HT-29 (cell line): Measurements from ENCODE around the gene AGBL3. TPM values are rescaled to one million over a fixed set of nuclear protein-coding genes. Genes with fewer than 3 reads are reported as not detected.
"Not testable (repeated sequence)": the region's sequence is repeated elsewhere in the genome, so short reads cannot be mapped to it uniquely, and the experiment has no call there.

Experiments used
- DNase-seq: peaks from one replicate; pipeline ENCODE4 v3.0.0-alpha.2; 2015; ENCODE audit warnings: low spot score
- total RNA-seq: library from RNA; depleted of rRNA; stranded (reverse); fragments of >200 nt; shearing (Covaris generic); gene quantifications from 2 replicates; pipeline ENCODE4 v1.2.3, GENCODE V29; 2014

AGBL3 gene
- total RNA-seq, 1 experiment from 2014 or later, result 0.18 TPM

GRCh38 chr7:134963036-134963435 is 23.3 kb upstream of the AGBL3 start:
- no peak for DNase-seq

DNA sequence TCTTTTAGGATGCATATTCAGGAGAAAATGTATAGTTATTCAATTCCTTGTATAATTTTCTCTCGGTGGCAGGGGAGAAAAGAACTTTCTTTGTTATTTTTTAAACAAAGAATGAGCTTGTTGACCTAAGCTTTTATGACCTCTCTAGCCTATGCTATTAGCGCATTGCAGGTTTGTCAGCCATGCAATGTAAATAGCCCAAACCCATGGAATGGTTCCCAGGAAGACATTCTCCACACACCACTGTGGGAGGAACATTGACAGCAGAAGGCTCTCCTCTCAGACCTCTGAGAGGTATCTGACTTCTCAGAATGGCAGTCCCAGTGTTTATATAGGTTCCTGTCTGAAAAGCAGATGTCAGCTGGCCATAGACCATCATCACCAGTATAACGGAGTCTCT is 19.6 kb upstream of the AGBL3 start:
- DNase-seq, result no peak

- DNase-seq, result no peak
These were observed 18.2 kb upstream of the AGBL3 start for GRCh38 chr7:134968110-134968509.

- not testable (repeated sequence) for DNase-seq
These were observed 4.7 kb upstream of the AGBL3 start for GRCh38 chr7:134981645-134982044.

DNA sequence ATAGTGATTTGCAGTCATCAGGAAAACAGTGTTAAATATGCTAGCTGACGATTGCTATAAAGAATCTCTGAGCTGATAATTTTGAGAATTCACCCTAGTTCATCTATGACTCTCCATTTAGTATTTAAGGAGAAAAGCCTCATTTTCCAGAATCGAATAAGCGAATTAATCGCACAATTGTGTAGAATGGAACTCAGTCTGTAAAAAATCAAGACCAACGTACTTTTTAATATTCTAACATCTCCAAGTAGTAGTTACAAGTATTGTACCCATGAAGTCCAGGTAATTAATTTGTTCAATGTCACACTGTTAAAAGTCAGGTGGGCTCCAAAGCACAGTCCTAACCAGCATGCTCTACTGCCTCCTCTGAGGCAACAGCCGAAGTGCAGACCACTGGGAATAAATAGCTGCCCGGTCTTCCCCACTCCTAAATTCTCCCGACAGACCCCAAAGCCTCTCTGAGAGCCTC is 380 bp upstream of the AGBL3 start:
- no peak for DNase-seq

GRCh38 chr7:134988161-134988560 is 1.9 kb downstream of the AGBL3 start:
- no peak for DNase-seq

- DNase-seq, result peak; percentile 51
These were observed 5.4 kb downstream of the AGBL3 start for GRCh38 chr7:134991469-134992339.

- no peak for DNase-seq
These were observed 6.4 kb downstream of the AGBL3 start for GRCh38 chr7:134992626-134993179.

DNA sequence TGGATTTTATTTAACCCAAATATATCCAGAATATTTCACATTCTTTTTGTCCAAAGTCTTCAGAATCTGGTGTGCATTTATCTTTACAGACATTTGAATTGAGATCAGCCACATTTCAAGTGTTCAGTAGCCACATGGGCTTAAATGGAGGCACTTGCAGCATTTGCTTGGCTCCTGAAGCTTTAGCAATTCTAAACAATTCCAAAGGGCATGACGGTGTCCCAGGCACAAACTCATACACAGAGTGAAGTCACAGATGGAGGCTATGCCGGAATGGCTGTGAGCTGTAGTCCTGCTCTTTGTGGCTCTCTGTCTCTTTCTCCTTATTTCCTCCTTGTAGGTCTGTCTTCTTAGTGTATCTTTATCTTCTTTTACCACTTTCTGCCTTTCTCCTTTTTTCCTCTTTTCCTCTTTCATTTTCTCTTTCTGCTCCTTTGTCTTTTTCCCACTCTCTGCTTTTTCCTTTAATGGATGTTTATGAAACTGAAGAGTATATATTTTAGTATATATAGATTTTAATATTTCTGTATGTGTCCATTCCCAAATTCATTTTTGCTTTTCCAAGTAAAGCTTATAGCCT is 7.7 kb downstream of the AGBL3 start:
- DNase-seq, result no peak

- no peak for DNase-seq
These were observed 9.2 kb downstream of the AGBL3 start for GRCh38 chr7:134995239-134996096.

DNA sequence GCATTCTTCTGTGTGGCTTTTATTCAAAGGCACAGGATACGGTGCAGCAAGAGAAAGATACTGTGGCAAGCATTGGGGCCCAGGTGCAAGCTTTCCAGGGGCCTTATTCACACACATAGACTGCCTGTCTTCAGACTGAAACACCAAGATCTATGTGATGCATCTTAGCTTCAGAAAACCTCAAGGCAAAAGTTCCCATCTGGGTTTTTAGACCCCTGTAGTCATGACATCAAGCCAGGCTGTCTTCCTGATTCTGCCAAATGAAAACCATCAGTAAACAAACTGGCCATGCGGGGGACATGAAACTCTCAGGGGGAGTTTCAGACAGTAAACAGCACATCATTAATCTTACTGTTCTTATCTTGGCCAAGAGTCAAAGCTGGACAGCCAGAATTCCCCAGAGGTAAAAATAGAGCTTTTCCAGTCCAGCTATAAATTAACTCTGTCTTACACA is 9.8 kb downstream of the AGBL3 start:
- no peak for DNase-seq

DNA sequence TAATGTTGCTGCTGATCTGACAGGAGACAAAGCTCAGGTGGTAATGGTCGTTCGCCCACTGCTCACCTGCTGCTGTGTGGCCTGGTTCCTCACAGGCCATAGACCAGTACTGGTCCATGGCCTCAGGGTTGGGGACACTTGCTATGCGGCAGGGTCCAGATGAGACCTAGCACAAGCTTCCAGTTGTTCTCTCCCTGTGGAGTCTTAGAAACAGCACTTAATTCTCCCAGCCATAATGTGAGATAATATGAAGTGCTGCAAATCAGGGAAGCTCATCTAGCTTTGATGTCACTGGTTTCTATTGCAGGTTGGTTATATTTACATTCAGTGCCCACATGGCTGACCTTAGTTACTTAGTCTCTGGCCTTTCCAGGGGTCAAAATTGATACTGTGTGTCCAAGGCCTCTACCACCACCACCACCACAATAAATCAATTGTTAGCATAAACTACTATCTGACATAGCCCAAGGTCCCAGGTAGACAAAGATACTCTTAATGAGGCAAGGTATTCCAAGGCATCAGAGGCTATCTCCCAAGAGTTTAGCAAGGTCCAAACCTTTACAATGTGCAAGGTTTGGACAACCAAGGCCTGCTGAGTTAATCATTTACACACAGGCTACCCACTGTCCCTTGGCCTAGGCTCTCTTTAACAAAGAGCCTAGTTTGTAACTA is 11.0 kb downstream of the AGBL3 start:
- no peak for DNase-seq

DNA sequence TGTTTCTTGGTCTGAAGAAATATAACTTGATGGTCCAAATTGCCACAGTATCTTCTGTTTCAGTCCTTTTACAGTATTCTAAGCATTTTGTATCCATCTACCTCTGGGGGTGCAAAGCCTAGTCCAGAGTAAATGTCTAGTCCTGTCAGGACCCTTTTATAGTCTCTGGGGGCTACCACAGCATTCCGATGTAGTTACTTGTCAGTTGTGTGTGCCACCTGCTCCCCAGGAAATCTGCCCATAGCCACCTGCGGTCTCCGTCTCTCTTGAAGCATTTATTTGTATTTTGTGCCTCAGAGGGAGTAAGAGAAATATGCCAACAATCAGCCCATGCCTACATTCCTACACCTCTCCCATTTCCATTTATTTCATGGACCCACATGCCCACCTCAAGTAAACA is 12.8 kb downstream of the AGBL3 start:
- no peak for DNase-seq

- DNase-seq, result no peak
These were observed 15.3 kb downstream of the AGBL3 start for GRCh38 chr7:135001390-135002165.

GRCh38 chr7:135012229-135012628 is 25.9 kb downstream of the AGBL3 start:
- no peak for DNase-seq

DNA sequence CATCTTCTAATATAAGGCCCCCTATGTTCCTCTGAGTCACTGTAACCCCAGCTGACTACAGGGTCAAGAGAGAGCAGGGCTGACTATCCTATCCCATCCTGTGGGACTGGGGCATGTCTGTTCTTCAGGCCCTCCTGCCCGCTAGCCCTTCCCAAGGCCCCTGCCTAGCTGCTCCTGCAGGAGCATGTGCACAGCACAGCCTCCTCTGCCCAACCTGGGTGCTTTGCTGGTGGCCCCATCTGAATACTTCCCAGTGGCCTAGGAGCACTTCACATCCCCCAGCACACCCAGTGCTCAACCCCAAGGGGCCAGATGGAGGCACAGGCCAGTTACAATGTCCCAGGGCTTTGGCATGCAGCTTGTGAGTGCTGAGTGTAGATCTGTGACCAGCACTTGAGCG is 37.3 kb downstream of the AGBL3 start:
- no peak for DNase-seq

DNA sequence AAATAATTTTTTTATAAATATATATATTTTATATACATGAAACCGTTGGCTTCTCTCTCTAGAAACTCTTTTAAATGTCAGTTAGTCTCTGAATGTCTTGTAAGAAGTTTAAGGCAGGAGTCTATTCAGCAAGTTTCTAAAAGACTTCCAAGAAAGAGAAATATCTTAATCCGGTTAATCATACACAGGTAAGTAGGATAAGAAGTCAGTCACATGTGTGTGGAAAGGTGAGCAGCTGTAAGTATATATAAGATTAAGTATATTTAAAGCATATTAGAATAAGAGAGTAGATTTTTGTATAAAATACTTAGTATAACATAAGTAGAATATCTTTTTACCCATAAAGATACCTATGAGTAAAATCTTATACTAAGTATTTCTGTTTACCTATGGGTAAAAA is 48.9 kb downstream of the AGBL3 start:
- no peak for DNase-seq

DNA sequence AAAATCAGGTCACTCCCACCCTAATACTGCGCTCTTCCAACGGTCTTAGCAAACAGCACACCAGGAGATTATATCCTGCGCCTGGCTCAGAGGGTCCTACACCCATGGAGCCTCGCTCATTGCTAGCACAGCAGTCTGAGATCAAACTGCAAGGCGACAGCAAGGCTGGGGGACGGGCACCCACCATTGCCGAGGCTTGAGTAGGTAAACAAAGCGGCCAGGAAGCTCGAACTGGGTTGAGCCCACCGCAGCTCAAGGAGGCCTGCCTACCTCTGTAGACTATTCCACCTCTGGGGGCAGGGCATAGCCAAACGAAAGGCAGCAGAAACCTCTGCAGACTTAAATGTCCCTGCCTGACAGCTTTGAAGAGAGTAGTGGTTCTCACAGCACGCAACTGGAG is 80.7 kb downstream of the AGBL3 start:
- not testable (repeated sequence) for DNase-seq

DNA sequence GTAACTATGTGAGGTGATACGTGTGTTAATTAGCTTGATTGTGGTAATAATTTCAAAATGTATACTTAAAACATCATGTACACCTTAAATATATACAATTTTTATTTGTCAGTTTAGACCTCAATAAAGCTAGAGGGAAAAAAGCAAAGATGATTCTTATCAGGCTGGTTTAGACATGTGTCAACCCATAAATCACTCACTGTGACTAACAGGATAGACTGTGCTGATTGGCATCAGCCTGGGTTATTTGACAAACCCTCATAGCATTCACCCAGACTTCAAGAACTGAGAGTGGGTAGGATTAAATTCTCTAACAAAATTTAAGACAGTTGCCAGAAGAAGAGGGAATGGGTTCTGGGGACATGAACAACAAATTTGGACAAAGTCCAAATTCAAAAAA is 87.8 kb downstream of the AGBL3 start:
- peak; percentile 25 for DNase-seq

- no peak for DNase-seq
These were observed 88.2 kb downstream of the AGBL3 start for GRCh38 chr7:135074531-135074930.
